CD8-positive, alpha-beta memory T cell (primary cell): ENCODE measurements around the gene TVP23A. TPM values are rescaled to one million over a fixed set of nuclear protein-coding genes. Genes with fewer than 3 reads are reported as not detected.
"Not testable (repeated sequence)": the region's sequence is repeated elsewhere in the genome, so short reads cannot be mapped to it uniquely, and the experiment has no call there.

Experiments used
- CTCF ChIA-PET: fragments of 350-600 bp; sonication (Branson Sonifier 250); formaldehyde crosslinking; loops from one replicate; lab custom pipeline; 2021; ENCODE audit warnings: antibody characterized with exemption; lab: Charles Lee
- POLR2A ChIA-PET: fragments of 350-600 bp; sonication (Branson Sonifier 250); formaldehyde crosslinking; loops from one replicate; lab custom pipeline; 2021; ENCODE audit warnings: antibody characterized with exemption; lab: Charles Lee
- DNase-seq, 5 donors: peaks; one replicate each; pipeline versions ENCODE4 v3.0.0 to v3.0.0-alpha.2; 2020 to 2022; ENCODE audit warnings: mixed read lengths in 1 of 5
- H3K27ac ChIP-seq: one replicate; pipeline ENCODE4 v1.7.0; 2013; ENCODE audit warnings: low read depth, mild to moderate bottlenecking, low read length, moderate library complexity
- H3K27me3 ChIP-seq: 2 replicates; pipeline ENCODE4 v1.7.0; 2013; ENCODE audit warnings: low read length, mild to moderate bottlenecking; ENCODE audit not compliant: insufficient read depth, poor library complexity, severe bottlenecking
- H3K36me3 ChIP-seq: 2 replicates; pipeline ENCODE4 v1.7.0; 2013; ENCODE audit warnings: mild to moderate bottlenecking, low read length, moderate library complexity; ENCODE audit not compliant: insufficient read depth
- H3K4me1 ChIP-seq: 2 replicates; pipeline ENCODE4 v1.7.0; 2013; ENCODE audit warnings: mild to moderate bottlenecking, low read length, moderate library complexity; ENCODE audit not compliant: insufficient read depth
- H3K4me3 ChIP-seq: 2 replicates; pipeline ENCODE4 v1.7.0; 2013; ENCODE audit warnings: mild to moderate bottlenecking, low read length
- H3K9me3 ChIP-seq: 2 replicates; pipeline ENCODE4 v1.7.0; 2013; ENCODE audit warnings: mild to moderate bottlenecking, low read length
- H3K27ac Mint-ChIP-seq, 8 donors: one replicate each; pipeline ENCODE4 v1.8.0; 2020 to 2021; ENCODE audit warnings: mixed read lengths in 8 of 8, mild to moderate bottlenecking in 6 of 8, inconsistent platforms in 3 of 8, moderate library complexity in 3 of 8
- H3K27me3 Mint-ChIP-seq, 2 donors: one replicate each; pipeline ENCODE4 v1.8.0; 2020 to 2021; ENCODE audit warnings: mixed read lengths in 2 of 2, mild to moderate bottlenecking in 1 of 2, moderate library complexity in 1 of 2
- H3K36me3 Mint-ChIP-seq, 3 donors: one replicate each; pipeline ENCODE4 v1.8.0; 2020 to 2021; ENCODE audit warnings: mixed read lengths in 3 of 3, inconsistent platforms in 1 of 3, mild to moderate bottlenecking in 1 of 3
- H3K4me1 Mint-ChIP-seq, 3 donors: one replicate each; pipeline ENCODE4 v1.8.0; 2020 to 2021; ENCODE audit warnings: mixed read lengths in 3 of 3, inconsistent platforms in 1 of 3, mild to moderate bottlenecking in 1 of 3
- H3K4me3 Mint-ChIP-seq, 7 donors: one replicate each; pipeline ENCODE4 v1.8.0; 2020 to 2021; ENCODE audit warnings: mixed read lengths in 7 of 7, mild to moderate bottlenecking in 6 of 7, moderate library complexity in 4 of 7, inconsistent platforms in 2 of 7
- H3K9me3 Mint-ChIP-seq, 5 donors: one replicate each; pipeline ENCODE4 v1.8.0; 2020 to 2022; ENCODE audit warnings: mixed read lengths in 5 of 5, mild to moderate bottlenecking in 3 of 5, moderate library complexity in 2 of 5, inconsistent platforms in 1 of 5
- polyA plus RNA-seq: library from polyadenylated mRNA; unstranded; fragments of 300-500 nt; fragmentation: Illumina TruSeq; gene quantifications from one replicate; pipeline ENCODE4 v1.2.3, GENCODE V29; 2021
- total RNA-seq, 2 experiments: library from RNA; stranded (reverse); gene quantifications; one replicate each; pipeline ENCODE4 v1.2.3, GENCODE V29; 2021

Gene TVP23A
- total and polyA plus RNA-seq, 3 experiments from 2014 or later = 0.26 TPM; not detected in 2

GRCh38 chr16:10833271-10833670 lies 14.7 kb upstream of the TVP23A start:
- Mint-ChIP-seq H3K27ac (no peak overlapping the region), H3K36me3 (no peaks in the 10 kb centered on the region), H3K9me3 (no peaks in the 10 kb centered on the region), H3K27me3 (peaks cover 0 to 8% of the 10 kb centered on the region in 2 donors), H3K4me1 (no peaks in the 10 kb centered on the region), H3K4me3 (no peak overlapping the region)
- Histone ChIP-seq H3K27ac (no peak overlapping the region), H3K4me3 (no peak overlapping the region), H3K4me1 (no peaks in the 10 kb centered on the region), H3K36me3 (no peaks in the 10 kb centered on the region), H3K27me3 (no peaks in the 10 kb centered on the region), H3K9me3 (no peaks in the 10 kb centered on the region)
- ChIA-PET POLR2A (no interaction called here), CTCF (no interaction called here)
- DNase-seq = no peak

- Mint-ChIP-seq H3K27ac (no peak overlapping the region), H3K36me3 (no peaks in the 10 kb centered on the region), H3K9me3 (no peaks in the 10 kb centered on the region), H3K4me3 (no peak overlapping the region), H3K27me3 (peaks cover 0 to 8% of the 10 kb centered on the region in 2 donors), H3K4me1 (no peaks in the 10 kb centered on the region)
- H3K9me3 ChIP-seq = no peaks in the 10 kb centered on the region
- no peak overlapping the region for H3K4me3 ChIP-seq
- no peak overlapping the region for H3K27ac ChIP-seq
- H3K36me3 ChIP-seq = no peaks in the 10 kb centered on the region
- CTCF ChIA-PET = no interaction called here
- H3K4me1 ChIP-seq = no peaks in the 10 kb centered on the region
- no peak for DNase-seq
- POLR2A ChIA-PET = no interaction called here
- no peaks in the 10 kb centered on the region for H3K27me3 ChIP-seq
These were observed 13.6 kb upstream of the TVP23A start for GRCh38 chr16:10831894-10832886.

- H3K4me3 ChIP-seq, H3K9me3 Mint-ChIP-seq, H3K27ac ChIP-seq, H3K27ac Mint-ChIP-seq, H3K36me3 ChIP-seq, H3K27me3 Mint-ChIP-seq, DNase-seq, H3K36me3 Mint-ChIP-seq, CTCF ChIA-PET, H3K4me1 ChIP-seq, POLR2A ChIA-PET, H3K4me1 Mint-ChIP-seq, H3K4me3 Mint-ChIP-seq, H3K9me3 ChIP-seq, H3K27me3 ChIP-seq: not testable (repeated sequence)
These were observed 11.6 kb upstream of the TVP23A start for GRCh38 chr16:10830240-10830639.

GRCh38 chr16:10829390-10830098 lies 10.9 kb upstream of the TVP23A start:
- H3K4me1 ChIP-seq, H3K4me3 ChIP-seq, DNase-seq, H3K27me3 Mint-ChIP-seq, H3K9me3 ChIP-seq, H3K36me3 Mint-ChIP-seq, H3K4me1 Mint-ChIP-seq, CTCF ChIA-PET, POLR2A ChIA-PET, H3K4me3 Mint-ChIP-seq, H3K27ac ChIP-seq, H3K9me3 Mint-ChIP-seq, H3K36me3 ChIP-seq, H3K27me3 ChIP-seq: not testable (repeated sequence)
- H3K27ac Mint-ChIP-seq = peak overlapping the region in 1 of 8 donors; percentile 64

DNA sequence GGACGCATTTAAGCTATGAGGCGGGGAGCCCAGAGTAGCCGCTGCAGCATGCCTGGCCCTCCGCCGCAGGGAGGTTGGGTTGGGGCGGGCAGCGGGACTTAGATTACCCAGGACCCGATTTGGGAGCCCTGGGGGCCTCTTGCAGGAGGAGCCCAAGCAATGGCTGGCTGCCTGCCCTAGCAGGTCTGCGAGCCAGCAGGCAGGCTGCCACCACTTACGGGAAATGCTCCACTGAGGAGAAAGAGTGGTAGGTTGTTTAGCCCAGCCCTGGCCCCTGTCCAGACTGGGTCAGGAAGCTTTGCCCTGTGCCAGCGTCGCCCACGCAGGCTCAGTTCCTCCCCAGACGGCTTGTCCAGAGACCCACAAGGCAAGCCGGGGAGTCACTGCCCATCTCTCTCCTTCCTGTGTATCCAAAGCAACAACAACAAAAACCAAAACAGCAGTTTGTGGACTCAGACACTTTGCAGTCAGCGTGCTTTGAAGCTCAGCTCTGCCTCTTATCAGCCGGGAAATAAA lies 10.3 kb upstream of the TVP23A start:
- Mint-ChIP-seq H3K36me3 (no peaks in the 10 kb centered on the region), H3K4me1 (no peaks in the 10 kb centered on the region), H3K27ac (peak overlapping the region in 1 of 8 donors; percentile 7), H3K27me3 (peaks cover 0 to 2% of the 10 kb centered on the region in 2 donors), H3K4me3 (no peak overlapping the region), H3K9me3 (no peaks in the 10 kb centered on the region)
- no peak overlapping the region for H3K4me3 ChIP-seq
- H3K9me3 ChIP-seq = no peaks in the 10 kb centered on the region
- H3K27me3 ChIP-seq = no peaks in the 10 kb centered on the region
- H3K4me1 ChIP-seq = no peaks in the 10 kb centered on the region
- H3K36me3 ChIP-seq = no peaks in the 10 kb centered on the region
- ChIA-PET POLR2A (no interaction called here), CTCF (no interaction called here)
- DNase-seq = no peak
- H3K27ac ChIP-seq = no peak overlapping the region

DNA sequence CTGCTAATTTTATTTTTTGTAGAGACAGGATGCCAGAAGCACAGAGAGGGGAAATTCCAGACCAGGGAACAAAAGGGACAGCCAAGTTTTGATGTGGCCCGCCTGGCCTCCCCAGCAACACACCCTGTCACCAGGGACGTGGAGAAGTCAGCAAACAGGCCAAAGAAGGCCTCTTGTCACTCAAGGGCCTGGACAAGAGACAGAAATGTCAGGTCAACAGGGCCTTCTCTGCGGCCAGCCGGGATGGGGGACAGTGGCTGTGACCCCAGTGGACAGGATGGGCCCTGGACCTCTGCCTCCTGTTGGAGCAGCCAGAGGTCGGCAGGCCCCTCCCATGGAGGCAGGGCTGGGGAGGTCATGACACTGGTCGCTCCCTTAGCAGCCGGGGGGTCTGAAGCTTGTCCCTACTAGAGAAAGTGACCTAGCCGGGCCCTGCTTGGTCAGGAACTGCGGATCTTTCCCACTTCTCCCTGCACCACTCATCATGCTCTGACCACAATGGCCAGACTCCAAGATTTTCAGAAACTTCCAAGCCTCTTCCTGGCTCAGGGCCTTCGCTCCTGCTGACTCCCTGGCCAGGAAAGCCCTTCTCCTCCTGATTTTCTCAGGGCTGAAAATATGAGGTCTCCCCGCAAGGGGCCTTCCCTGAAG lies 9.2 kb upstream of the TVP23A start:
- H3K4me3 ChIP-seq = no peak overlapping the region
- H3K27ac Mint-ChIP-seq = no peak overlapping the region
- no peaks in the 10 kb centered on the region for H3K27me3 ChIP-seq
- H3K27ac ChIP-seq = no peak overlapping the region
- no peaks in the 10 kb centered on the region for H3K4me1 ChIP-seq
- H3K4me1 Mint-ChIP-seq = no peaks in the 10 kb centered on the region
- no peak for DNase-seq
- ChIA-PET CTCF (no interaction called here), POLR2A (no interaction called here)
- no peak overlapping the region for H3K4me3 Mint-ChIP-seq
- no peaks in the 10 kb centered on the region for H3K36me3 ChIP-seq
- H3K9me3 Mint-ChIP-seq = no peaks in the 10 kb centered on the region
- no peaks in the 10 kb centered on the region for H3K36me3 Mint-ChIP-seq
- H3K9me3 ChIP-seq = no peaks in the 10 kb centered on the region
- H3K27me3 Mint-ChIP-seq = peaks cover 0 to 2% of the 10 kb centered on the region in 2 donors

DNA sequence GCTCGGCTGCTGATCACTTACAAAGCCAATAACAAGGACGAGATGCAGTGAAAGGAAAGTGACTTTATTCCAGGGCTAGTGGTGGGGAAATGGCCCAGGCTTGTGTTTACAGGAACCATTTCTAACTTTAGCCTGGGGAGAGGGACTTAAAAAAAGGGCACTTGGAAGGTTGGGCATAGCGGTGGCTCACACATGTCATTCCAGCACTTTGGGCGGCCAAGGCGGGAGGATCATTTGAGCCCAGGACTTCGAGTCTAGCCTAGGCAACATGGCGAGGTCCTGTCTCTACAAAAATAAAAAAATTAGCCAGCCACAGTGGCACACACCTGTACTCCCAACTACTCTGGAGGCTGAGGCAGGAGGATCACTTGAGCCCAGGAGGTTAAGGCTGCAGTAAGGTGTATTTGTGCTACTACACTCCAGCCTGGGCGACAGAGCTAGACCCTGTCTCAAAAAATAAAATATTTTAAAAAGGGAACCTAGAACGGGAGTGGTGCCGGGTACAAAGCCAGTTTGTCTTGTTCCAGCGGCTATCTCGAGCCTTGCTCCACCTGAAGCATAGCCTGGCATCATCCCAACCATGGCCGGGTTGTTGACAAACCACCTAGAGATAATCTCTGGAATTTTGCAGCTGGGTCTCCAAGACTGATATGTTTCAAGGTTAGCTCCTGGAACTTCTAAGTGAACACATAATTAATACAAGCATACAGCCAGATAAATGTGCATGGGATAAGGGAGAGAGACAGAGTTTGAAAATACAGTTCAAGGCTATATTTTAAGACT lies 5.7 kb upstream of the TVP23A start:
- ChIA-PET POLR2A (no interaction called here), CTCF (interaction anchor here (1.2 kb wide), 1 partner anchor 10 kb away, joined by 3 read pairs; no protein-coding TSS in a partner anchor)
- H3K27ac ChIP-seq = no peak overlapping the region
- H3K4me3 Mint-ChIP-seq = no peak overlapping the region
- H3K9me3 Mint-ChIP-seq = no peaks in the 10 kb centered on the region
- H3K36me3 Mint-ChIP-seq = no peaks in the 10 kb centered on the region
- no peaks in the 10 kb centered on the region for H3K27me3 ChIP-seq
- no peaks in the 10 kb centered on the region for H3K4me1 Mint-ChIP-seq
- no peaks in the 10 kb centered on the region for H3K9me3 ChIP-seq
- H3K36me3 ChIP-seq = no peaks in the 10 kb centered on the region
- no peaks in the 10 kb centered on the region for H3K4me1 ChIP-seq
- DNase-seq = no peak
- no peak overlapping the region for H3K27ac Mint-ChIP-seq
- H3K27me3 Mint-ChIP-seq = peaks cover 0 to 2% of the 10 kb centered on the region in 2 donors
- H3K4me3 ChIP-seq = no peak overlapping the region
